C1 segment of cervical spinal cord (tissue), 14 donors: ENCODE data around the gene PRKCE.
A peak's percentile ranks its signal among the peaks of the same experiment; 100 is the strongest.

Source experiments
- DNase-seq, 14 donors: peaks; one replicate each; lab custom pipeline; 2025; lab: John Stamatoyannopoulos, UW

PRKCE gene

GRCh38 chr2:45778720-45779171 lies 127.3 kb downstream of the PRKCE start:
- peak in 6 of 14 donors; percentile 4 to 56 (median 16) for DNase-seq

- peak in 1 of 14 donors; percentile 26 for DNase-seq
These were observed 129.3 kb downstream of the PRKCE start for GRCh38 chr2:45780541-45781463.

GRCh38 chr2:45781464-45781811 lies 130.0 kb downstream of the PRKCE start:
- DNase-seq, result no peak

GRCh38 chr2:45782436-45782835 lies 131.0 kb downstream of the PRKCE start:
- DNase-seq, result no peak

- DNase-seq, result peak in 8 of 14 donors; percentile 6 to 38 (median 13)
These were observed 131.5 kb downstream of the PRKCE start for GRCh38 chr2:45782986-45783385.

GRCh38 chr2:45786030-45786835 lies 134.8 kb downstream of the PRKCE start:
- DNase-seq, result no peak

- no peak for DNase-seq
These were observed 135.4 kb downstream of the PRKCE start for GRCh38 chr2:45786836-45787357.

GRCh38 chr2:45788401-45788800 lies 136.9 kb downstream of the PRKCE start:
- no peak for DNase-seq

- DNase-seq, result no peak
These were observed 137.8 kb downstream of the PRKCE start for GRCh38 chr2:45789317-45789716.

GRCh38 chr2:45789961-45790723 lies 138.7 kb downstream of the PRKCE start:
- DNase-seq, result no peak

- DNase-seq, result peak in 1 of 14 donors; percentile 29
These were observed 142.0 kb downstream of the PRKCE start for GRCh38 chr2:45793305-45793962.

GRCh38 chr2:45794134-45794617 lies 142.7 kb downstream of the PRKCE start:
- DNase-seq, result no peak

GRCh38 chr2:45796500-45796899 lies 145.0 kb downstream of the PRKCE start:
- DNase-seq, result no peak

GRCh38 chr2:45797451-45798230 lies 146.2 kb downstream of the PRKCE start:
- DNase-seq, result peak in 1 of 14 donors; percentile 4

- no peak for DNase-seq
These were observed 148.4 kb downstream of the PRKCE start for GRCh38 chr2:45799679-45800381.

GRCh38 chr2:45802499-45803138 lies 151.1 kb downstream of the PRKCE start:
- DNase-seq, result no peak

- no peak for DNase-seq
These were observed 153.7 kb downstream of the PRKCE start for GRCh38 chr2:45804987-45805755.
